ENCODE data around the gene TTC7B.

Gene TTC7B

DNA sequence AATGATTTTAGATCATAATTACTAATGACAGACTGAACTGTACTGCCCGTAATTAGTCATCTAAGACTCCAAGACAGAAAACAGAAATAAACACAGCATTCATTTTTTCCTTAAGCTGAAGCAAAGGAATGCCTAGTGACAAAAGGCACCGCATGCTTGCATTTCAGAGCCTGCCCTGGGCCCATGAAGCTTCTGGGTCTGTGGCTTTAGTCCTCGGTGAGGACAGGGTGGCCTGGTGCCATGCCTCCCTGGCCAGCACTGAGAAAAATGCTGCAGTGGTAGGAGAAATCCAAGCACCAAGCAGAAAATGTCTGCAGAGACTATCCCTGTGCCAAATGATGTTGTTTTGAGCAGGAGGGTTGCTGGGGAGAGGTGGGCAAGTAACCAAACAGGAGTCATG, 247.8 kb downstream of the TTC7B start:
- TF ChIP-seq TAF1 (IDR thresholded peaks at IDR 0.05; ENCODE audit: borderline replicate concordance, insufficient read depth, low read length) (no peak), SIN3A (IDR thresholded peaks at IDR 0.05; ENCODE audit: borderline replicate concordance, insufficient read depth, low read length) (no peak), POLR2AphosphoS5 (IDR thresholded peaks at IDR 0.05; ENCODE audit: low read depth, low read length) (no peak), FOXP2 (optimal IDR thresholded peaks at IDR 0.05; ENCODE audit: borderline replicate concordance, extremely low read depth, extremely low read length, insufficient read depth) (no peak)
- TF ChIP-seq, protein P1, sequence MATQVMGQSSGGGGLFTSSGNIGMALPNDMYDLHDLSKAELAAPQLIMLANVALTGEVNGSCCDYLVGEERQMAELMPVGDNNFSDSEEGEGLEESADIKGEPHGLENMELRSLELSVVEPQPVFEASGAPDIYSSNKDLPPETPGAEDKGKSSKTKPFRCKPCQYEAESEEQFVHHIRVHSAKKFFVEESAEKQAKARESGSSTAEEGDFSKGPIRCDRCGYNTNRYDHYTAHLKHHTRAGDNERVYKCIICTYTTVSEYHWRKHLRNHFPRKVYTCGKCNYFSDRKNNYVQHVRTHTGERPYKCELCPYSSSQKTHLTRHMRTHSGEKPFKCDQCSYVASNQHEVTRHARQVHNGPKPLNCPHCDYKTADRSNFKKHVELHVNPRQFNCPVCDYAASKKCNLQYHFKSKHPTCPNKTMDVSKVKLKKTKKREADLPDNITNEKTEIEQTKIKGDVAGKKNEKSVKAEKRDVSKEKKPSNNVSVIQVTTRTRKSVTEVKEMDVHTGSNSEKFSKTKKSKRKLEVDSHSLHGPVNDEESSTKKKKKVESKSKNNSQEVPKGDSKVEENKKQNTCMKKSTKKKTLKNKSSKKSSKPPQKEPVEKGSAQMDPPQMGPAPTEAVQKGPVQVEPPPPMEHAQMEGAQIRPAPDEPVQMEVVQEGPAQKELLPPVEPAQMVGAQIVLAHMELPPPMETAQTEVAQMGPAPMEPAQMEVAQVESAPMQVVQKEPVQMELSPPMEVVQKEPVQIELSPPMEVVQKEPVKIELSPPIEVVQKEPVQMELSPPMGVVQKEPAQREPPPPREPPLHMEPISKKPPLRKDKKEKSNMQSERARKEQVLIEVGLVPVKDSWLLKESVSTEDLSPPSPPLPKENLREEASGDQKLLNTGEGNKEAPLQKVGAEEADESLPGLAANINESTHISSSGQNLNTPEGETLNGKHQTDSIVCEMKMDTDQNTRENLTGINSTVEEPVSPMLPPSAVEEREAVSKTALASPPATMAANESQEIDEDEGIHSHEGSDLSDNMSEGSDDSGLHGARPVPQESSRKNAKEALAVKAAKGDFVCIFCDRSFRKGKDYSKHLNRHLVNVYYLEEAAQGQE (IDR thresholded peaks at IDR 0.05; ENCODE audit: insufficient read depth in 1 of 2, low read depth in 2 of 2, low read length in 2 of 2), result no peak

DNA sequence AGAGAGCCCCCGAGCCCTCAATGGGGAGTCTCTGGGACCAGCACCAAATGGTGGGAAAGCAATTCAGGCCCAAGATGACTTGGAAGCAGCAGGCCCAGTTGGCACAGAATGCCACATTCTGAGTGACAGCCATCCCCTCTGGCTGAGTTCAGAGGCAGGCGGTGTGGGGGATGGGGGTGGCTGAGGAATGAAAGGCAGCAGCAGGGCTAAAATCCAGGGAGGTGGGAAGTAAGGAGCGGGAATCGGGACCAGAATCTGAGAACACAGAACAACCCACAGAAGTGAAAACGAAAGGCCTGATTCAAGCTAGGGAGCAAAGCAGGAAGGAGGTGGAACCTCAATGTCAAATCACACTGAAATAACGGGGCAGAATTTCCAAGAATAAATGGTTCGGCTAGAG, 248.2 kb downstream of the TTC7B start:
- TF ChIP-seq TAF1 (IDR thresholded peaks at IDR 0.05; ENCODE audit: borderline replicate concordance, insufficient read depth, low read length), result no peak
- TF ChIP-seq FOXP2 (optimal IDR thresholded peaks at IDR 0.05; ENCODE audit: borderline replicate concordance, extremely low read depth, extremely low read length, insufficient read depth), result no peak
- TF ChIP-seq POLR2AphosphoS5 (IDR thresholded peaks at IDR 0.05; ENCODE audit: low read depth, low read length), result no peak
- TF ChIP-seq SIN3A (IDR thresholded peaks at IDR 0.05; ENCODE audit: borderline replicate concordance, insufficient read depth, low read length), result no peak
- TF ChIP-seq, protein P1 (IDR thresholded peaks at IDR 0.05; ENCODE audit: insufficient read depth in 1 of 2, low read depth in 2 of 2, low read length in 2 of 2), result no peak

DNA sequence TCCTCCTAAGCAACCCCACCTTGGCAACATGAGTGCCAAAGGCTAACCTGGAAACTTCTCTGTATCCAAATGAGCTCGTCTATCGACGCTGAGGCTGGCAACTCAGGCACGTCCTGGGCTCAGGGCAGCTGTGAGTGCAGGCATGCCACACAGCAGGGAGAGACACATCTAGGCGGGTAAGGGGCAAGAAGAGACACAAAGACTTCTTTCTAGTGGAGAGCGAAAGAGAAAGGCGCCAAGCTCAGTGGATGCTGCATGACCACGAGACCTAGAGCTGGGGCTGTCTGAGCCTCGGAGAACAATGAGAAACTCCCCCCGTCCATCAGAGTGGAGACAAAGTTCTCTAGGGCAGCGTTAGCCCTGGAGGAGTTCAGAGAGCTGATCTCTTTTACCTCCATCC, 249.0 kb downstream of the TTC7B start:
- TF ChIP-seq SIN3A (IDR thresholded peaks at IDR 0.05; ENCODE audit: borderline replicate concordance, insufficient read depth, low read length) (no peak), TAF1 (IDR thresholded peaks at IDR 0.05; ENCODE audit: borderline replicate concordance, insufficient read depth, low read length) (no peak), POLR2AphosphoS5 (IDR thresholded peaks at IDR 0.05; ENCODE audit: low read depth, low read length) (no peak), FOXP2 (optimal IDR thresholded peaks at IDR 0.05; ENCODE audit: borderline replicate concordance, extremely low read depth, extremely low read length, insufficient read depth) (no peak)
- TF ChIP-seq, protein P1 (IDR thresholded peaks at IDR 0.05; ENCODE audit: insufficient read depth in 1 of 2, low read depth in 2 of 2, low read length in 2 of 2), result no peak

DNA sequence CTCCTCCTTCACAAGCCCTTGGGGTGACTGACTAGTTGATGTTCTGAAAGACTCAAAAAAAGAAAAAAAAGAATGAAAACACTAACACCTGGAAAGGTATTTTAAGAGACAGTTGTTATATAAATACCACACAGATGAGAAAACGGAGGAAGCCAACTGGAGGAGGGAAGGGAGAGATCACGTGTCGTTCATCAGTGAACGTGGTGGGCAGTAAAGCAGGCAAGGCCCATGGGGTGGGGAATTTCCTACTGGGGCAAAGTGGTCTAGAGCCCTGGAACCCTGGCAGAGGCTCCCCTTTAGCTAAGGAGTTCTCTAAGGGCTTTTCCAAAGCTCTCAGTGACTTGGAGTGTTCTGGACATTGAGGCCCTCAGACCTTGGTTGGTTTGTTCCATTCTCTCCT, 249.7 kb downstream of the TTC7B start:
- no peak for TF ChIP-seq FOXP2 (optimal IDR thresholded peaks at IDR 0.05; ENCODE audit: borderline replicate concordance, extremely low read depth, extremely low read length, insufficient read depth)
- TF ChIP-seq, protein P1 (IDR thresholded peaks at IDR 0.05; ENCODE audit: insufficient read depth in 1 of 2, low read depth in 2 of 2, low read length in 2 of 2), result no peak
- no peak for TF ChIP-seq TAF1 (IDR thresholded peaks at IDR 0.05; ENCODE audit: borderline replicate concordance, insufficient read depth, low read length)

DNA sequence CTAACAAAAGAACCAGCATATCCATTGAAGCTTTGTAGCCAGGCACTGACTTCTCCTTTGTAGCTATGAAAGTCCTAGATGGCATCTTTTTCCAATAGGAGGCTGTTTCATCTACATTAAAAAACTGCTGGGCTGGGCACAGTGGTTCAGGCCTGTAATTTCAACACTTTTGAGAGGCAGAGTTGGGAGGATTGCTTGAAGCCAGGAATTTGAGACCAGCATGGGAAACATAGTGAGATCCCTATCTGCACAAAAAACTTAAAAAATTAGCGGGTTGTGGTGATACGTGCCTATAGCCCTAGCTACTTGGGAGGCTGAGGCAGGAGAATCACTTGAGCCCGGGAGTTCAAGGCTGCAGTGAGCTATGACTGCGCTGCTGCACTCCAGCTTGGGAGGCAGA, 251.7 kb downstream of the TTC7B start:
- no peak for TF ChIP-seq TAF1 (IDR thresholded peaks at IDR 0.05; ENCODE audit: borderline replicate concordance, insufficient read depth, low read length)
